Measurements from ENCODE around the gene NEGR1.

- TF ChIP-seq CTCF (conservative IDR thresholded peaks at IDR 0.05; ENCODE audit: low read length), result no peak
- no peak for TF ChIP-seq EZH2phosphoT487 (IDR thresholded peaks at IDR 0.05; ENCODE audit: borderline replicate concordance, low read depth, low read length)
Measured at GRCh38 chr1:72182859-72183258, 99.5 kb downstream of the NEGR1 start.

All from OCI-LY7 (cell line).